ENCODE results near the gene KCNK7. TPM values are rescaled to one million over a fixed set of nuclear protein-coding genes. Genes with fewer than 3 reads are reported as not detected.
A peak's percentile ranks its signal among the peaks of the same experiment; 100 is the strongest.

KCNK7 gene
- total and polyA plus RNA-seq, 7 donors, result 0.54 to 1.4 (median 0.71) TPM; not detected in 4

DNA sequence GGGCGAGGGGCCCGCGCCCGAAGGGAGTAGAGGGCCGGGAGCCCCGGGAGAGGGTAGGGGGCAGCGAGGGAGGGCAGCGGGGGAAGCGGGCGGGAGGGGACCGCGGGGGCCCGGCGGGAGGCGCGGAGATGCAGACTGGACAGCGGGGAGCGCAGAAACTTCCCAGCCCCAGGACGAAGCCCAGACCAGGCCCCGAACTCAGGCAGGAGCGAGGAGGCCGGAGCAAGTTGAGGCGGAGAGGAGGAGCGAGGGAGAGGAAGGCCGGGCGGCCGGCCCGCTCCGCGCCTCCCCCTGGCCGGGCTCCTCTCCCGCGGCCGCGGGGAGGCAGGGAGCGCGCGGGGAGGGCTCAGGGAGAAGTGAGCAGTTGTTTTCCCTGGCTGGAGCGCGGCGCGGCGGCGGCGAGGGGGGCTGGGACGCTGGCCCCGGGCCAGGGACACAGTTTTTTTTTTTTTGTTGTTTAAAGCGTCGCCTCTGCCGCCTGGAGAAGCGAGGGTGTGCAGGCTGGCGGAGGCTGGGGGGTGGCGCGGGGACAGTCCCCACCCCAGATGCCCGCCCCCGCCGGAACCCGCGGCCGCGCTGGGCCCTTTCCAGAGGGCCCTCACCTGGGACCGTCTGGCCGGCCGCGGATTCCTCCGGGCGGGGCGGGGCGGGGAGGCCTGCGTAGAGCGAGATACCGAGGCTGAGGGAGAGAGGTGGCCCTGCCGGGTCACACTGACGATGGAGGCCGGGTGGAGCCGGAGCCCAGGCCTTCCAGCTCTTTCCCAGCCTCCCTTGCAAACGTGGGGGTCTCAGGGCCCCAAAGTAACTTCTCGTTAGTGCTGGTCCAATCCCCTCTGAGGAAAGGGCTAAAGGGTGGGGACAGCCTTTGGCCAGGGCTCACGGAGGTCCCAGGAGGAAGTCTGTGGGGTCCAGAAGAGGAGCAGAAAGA, 37.3 kb downstream of the KCNK7 start, which contains the start of gene LTBP3:
LTBP3 (minus strand) TSS at position 358 of the 928 bp plus-strand sequence. CDS start 400 bp downstream, outside the sequence.
- peaks cover 0 to 71% (median 66%) of the 10 kb centered on the region in 4 donors for H3K4me1 ChIP-seq
- intact Hi-C loops (cut with DNase I), result loop anchor here (2.0 kb wide), 1 partner anchor 15 kb away; the partner anchor contains the start of gene FAM89B
- 1% methylated on average over 79 of the region's 79 CpGs for WGBS, 2 donors
- peak; percentile 94 for DNase-seq
- peak within 1 kb of the TSS; percentile 55 to 85 (median 72) for H3K4me3 ChIP-seq
- no peaks in the 10 kb centered on the region for H3K27me3 ChIP-seq
- H3K9me3 ChIP-seq, result no peaks in the 10 kb centered on the region
- peaks cover 0 to 8% (median 2%) of the 10 kb centered on the region in 4 donors for H3K36me3 ChIP-seq
- H3K27ac ChIP-seq, result peak within 1 kb of the TSS; percentile 96 to 99 (median 98)
- TF ChIP-seq POLR2A (IDR thresholded peaks at IDR 0.05) (no peak), POLR2AphosphoS5 (IDR thresholded peaks at IDR 0.05) (peak; percentile 58 to 78 (median 71)), EP300 (IDR thresholded peaks at IDR 0.05) (peak in 1 of 4 donors; percentile 45)

DNA sequence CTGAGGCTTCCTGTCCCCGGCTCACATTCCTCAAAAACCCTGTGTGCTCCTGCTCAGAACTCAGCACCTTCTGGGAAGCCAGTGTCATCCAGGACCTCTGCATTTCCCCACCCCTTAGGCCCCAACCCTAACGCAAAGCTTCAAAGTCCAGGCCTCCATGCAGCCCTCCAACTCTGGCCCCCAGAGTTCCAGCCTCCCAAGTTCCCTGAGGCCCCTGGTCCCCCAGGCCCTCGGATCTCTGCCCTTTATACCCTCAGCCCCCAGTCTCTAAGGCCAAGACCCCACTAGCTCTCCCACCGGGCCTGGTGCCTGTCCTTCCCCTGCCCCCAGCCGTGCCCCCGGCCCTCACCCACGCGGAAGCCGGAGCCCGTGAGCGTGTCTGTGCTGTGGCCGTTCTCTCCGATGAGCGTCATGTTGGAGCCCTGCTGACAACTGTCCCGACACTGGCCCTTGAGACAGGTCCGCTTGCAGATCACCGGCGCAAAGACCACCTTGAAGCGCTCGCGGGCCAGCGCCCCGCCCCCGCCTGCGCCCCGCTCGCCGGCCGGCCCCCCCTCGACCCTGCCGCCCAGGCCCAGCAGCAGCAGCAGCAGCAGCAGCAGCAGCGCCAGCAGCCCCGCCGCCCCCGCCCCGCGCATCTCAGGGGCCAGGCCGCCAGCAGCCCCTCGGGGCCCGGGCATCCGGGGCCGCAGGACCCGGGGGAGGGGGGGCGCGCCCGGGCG, 38.2 kb downstream of the KCNK7 start:
- peaks cover 0 to 15% (median 5%) of the 10 kb centered on the region in 4 donors for H3K36me3 ChIP-seq
- H3K27me3 ChIP-seq, result no peaks in the 10 kb centered on the region
- TF ChIP-seq EP300 (IDR thresholded peaks at IDR 0.05), result no peak
- TF ChIP-seq CTCF (IDR thresholded peaks at IDR 0.05), result no peak
- TF ChIP-seq POLR2AphosphoS5 (IDR thresholded peaks at IDR 0.05), result no peak
- TF ChIP-seq POLR2A (IDR thresholded peaks at IDR 0.05), result no peak
- peaks cover 0 to 72% (median 67%) of the 10 kb centered on the region in 4 donors for H3K4me1 ChIP-seq
- 6 to 12% methylated on average over 47 of the region's 47 CpGs for WGBS, 2 donors
- H3K9me3 ChIP-seq, result no peaks in the 10 kb centered on the region
- peak overlapping the region; percentile 96 to 99 (median 98) for H3K27ac ChIP-seq
- intact Hi-C loops (cut with DNase I), result loop anchor here (2.0 kb wide), 2 partner anchors 15 to 17 kb away; partner anchors contain the start of gene FAM89B
- DNase-seq, result peak; percentile 70
- H3K4me3 ChIP-seq, result peak overlapping the region; percentile 55 to 85 (median 72)

- intact Hi-C loops (cut with DNase I), result loop anchor here (2.0 kb wide), 1 partner anchor 16 kb away; no protein-coding TSS in a partner anchor
- Histone ChIP-seq H3K4me3 (peak overlapping the region; percentile 55 to 85 (median 72)), H3K27ac (peak overlapping the region; percentile 96 to 99 (median 98)), H3K9me3 (no peaks in the 10 kb centered on the region), H3K27me3 (no peaks in the 10 kb centered on the region), H3K36me3 (peaks cover 2 to 23% (median 6%) of the 10 kb centered on the region in 4 donors), H3K4me1 (peaks cover 0 to 80% (median 67%) of the 10 kb centered on the region in 4 donors)
- 82 to 85% methylated on average over 12 of the region's 12 CpGs for WGBS, 2 donors
- TF ChIP-seq POLR2A (IDR thresholded peaks at IDR 0.05), result no peak
- no peak for TF ChIP-seq CTCF (IDR thresholded peaks at IDR 0.05)
- no peak for TF ChIP-seq POLR2AphosphoS5 (IDR thresholded peaks at IDR 0.05)
- no peak for TF ChIP-seq EP300 (IDR thresholded peaks at IDR 0.05)
- DNase-seq, result peak; percentile 70
These were observed 38.9 kb downstream of the KCNK7 start for GRCh38 chr11:65556470-65557279.

DNA sequence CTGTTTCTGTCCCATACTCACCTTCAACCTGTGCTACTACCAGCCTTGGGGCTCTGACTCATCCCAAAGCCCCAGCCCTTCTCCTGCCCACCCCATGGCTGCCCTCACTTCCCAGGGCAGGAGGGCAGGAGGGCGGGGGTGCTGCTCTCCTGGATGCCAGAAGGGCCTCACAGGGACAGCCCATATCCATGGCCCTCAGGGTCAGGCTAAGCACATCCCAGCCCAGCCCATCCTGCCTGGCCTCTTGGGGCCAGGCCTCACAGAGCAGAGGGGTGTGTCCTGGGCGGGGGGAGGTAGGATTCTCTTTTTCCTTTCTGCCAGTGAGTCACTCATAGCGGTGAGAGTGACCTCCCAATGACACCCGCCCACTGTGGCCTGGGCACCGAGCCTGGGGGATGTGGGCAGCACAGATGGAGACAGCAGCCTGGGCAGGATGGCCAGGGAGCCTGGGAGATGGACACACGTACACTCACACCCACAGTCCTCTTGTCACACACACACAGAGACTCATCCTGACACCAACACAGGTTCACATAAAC, 39.8 kb downstream of the KCNK7 start:
- no peak for TF ChIP-seq POLR2AphosphoS5 (IDR thresholded peaks at IDR 0.05)
- no peak for TF ChIP-seq EP300 (IDR thresholded peaks at IDR 0.05)
- no peak for TF ChIP-seq POLR2A (IDR thresholded peaks at IDR 0.05)
- no peak for TF ChIP-seq CTCF (IDR thresholded peaks at IDR 0.05)
- peaks cover 10 to 32% (median 14%) of the 10 kb centered on the region in 4 donors for H3K36me3 ChIP-seq
- intact Hi-C loops (cut with DNase I), result loop anchor here (2.0 kb wide), 1 partner anchor 15 kb away; no protein-coding TSS in a partner anchor
- no peaks in the 10 kb centered on the region for H3K9me3 ChIP-seq
- DNase-seq, result peak; percentile 78
- WGBS, 2 donors, result 47 to 61% methylated on average over 6 of the region's 6 CpGs
- H3K4me3 ChIP-seq, result no peak overlapping the region
- H3K27ac ChIP-seq, result peak overlapping the region; percentile 96 to 99 (median 98)
- H3K4me1 ChIP-seq, result peaks cover 0 to 73% (median 61%) of the 10 kb centered on the region in 4 donors
- H3K27me3 ChIP-seq, result no peaks in the 10 kb centered on the region
